Neural cell (in vitro differentiated cells): Measurements from ENCODE around the gene PHACTR3. TPM values are rescaled to one million over a fixed set of nuclear protein-coding genes. Genes with fewer than 3 reads are reported as not detected.

ENCODE experiments used
- H2AFZ ChIP-seq: fragments of 200-600, 300-800 bp; sonication (generic), shearing (Covaris generic); 2 replicates; pipeline ENCODE4 v1.6.0; 2014; ENCODE audit warnings: low read depth, mild to moderate bottlenecking, antibody characterized with exemption, low read length, moderate library complexity
- H3F3A ChIP-seq: fragments of 200-600 bp; shearing (Covaris generic); 2 replicates; pipeline ENCODE4 v1.6.1; 2016; ENCODE audit warnings: mild to moderate bottlenecking, moderate library complexity, mixed read lengths, antibody characterized with exemption, low read length; ENCODE audit not compliant: insufficient read depth, poor library complexity, severe bottlenecking
- H3K27ac ChIP-seq: fragments of 200-600, 300-800 bp; sonication (generic), shearing (Covaris generic); 2 replicates; pipeline ENCODE4 v1.5.1; 2014; ENCODE audit warnings: mild to moderate bottlenecking, low read length, moderate library complexity
- H3K27me3 ChIP-seq: fragments of 300-800, 200-600 bp; sonication (generic), shearing (Covaris generic); 2 replicates; pipeline ENCODE4 v1.6.0; 2014; ENCODE audit warnings: mild to moderate bottlenecking, low read depth, low read length, moderate library complexity; ENCODE audit not compliant: insufficient read depth
- H3K36me3 ChIP-seq: fragments of 300-800, 200-600 bp; sonication (generic), shearing (Covaris generic); 2 replicates; pipeline ENCODE4 v1.5.1; 2014; ENCODE audit warnings: mild to moderate bottlenecking, antibody characterized with exemption, low read length, moderate library complexity; ENCODE audit not compliant: insufficient read depth
- H3K4me2 ChIP-seq: fragments of 300-800, 200-600 bp; sonication (generic), shearing (Covaris generic); 2 replicates; pipeline ENCODE4 v1.6.0; 2014; ENCODE audit warnings: mild to moderate bottlenecking, low read length
- H3K4me3 ChIP-seq: fragments of 300-800, 200-600 bp; sonication (generic), shearing (Covaris generic); 2 replicates; pipeline ENCODE4 v1.5.1; 2014; ENCODE audit warnings: mild to moderate bottlenecking, low read length, moderate library complexity
- H3K79me2 ChIP-seq: fragments of 200-600 bp; shearing (Covaris generic); replicated peaks from 2 replicates; pipeline ENCODE4 v1.6.0; 2014; ENCODE audit warnings: mild to moderate bottlenecking, low read length, moderate library complexity; ENCODE audit not compliant: insufficient read depth
- H3K9ac ChIP-seq: fragments of 300-800, 200-600 bp; sonication (generic), shearing (Covaris generic); 2 replicates; pipeline ENCODE4 v1.6.1; 2016; ENCODE audit warnings: mild to moderate bottlenecking, low read length, mixed read lengths
- H3K9me2 ChIP-seq: fragments of 200-600 bp; shearing (Covaris generic); 2 replicates; pipeline ENCODE4 v1.6.1; 2016; ENCODE audit warnings: mild to moderate bottlenecking, low read length, mixed read lengths; ENCODE audit not compliant: insufficient read depth
- H3K9me3 ChIP-seq: fragments of 200-600, 300-800 bp; sonication (generic), shearing (Covaris generic); 2 replicates; pipeline ENCODE4 v1.6.1; 2016; ENCODE audit warnings: mild to moderate bottlenecking, mixed run types, low read length, moderate library complexity, mixed read lengths
- H4K20me1 ChIP-seq: fragments of 200-600 bp; shearing (Covaris generic); 2 replicates; pipeline ENCODE4 v1.6.1; 2016; ENCODE audit warnings: mild to moderate bottlenecking, mixed run types; ENCODE audit not compliant: insufficient read depth
- CTCF ChIP-seq: fragments of 450-650 bp; IDR thresholded peaks from 2 replicates; pipeline ENCODE4 v1.5.1; 2014; ENCODE audit warnings: antibody characterized with exemption, mild to moderate bottlenecking, moderate library complexity; ENCODE audit not compliant: poor library complexity, severe bottlenecking
- EP300 ChIP-seq: fragments of 450-650 bp; conservative IDR thresholded peaks from 2 replicates; pipeline ENCODE4 v1.6.1; 2014; ENCODE audit warnings: antibody characterized with exemption, mild to moderate bottlenecking, moderate library complexity; ENCODE audit not compliant: poor library complexity, severe bottlenecking
- EZH2 ChIP-seq: fragments of 200-600, 300-800 bp; shearing (Covaris generic), sonication (generic); IDR thresholded peaks from 2 replicates; pipeline ENCODE4 v1.6.1; 2014; ENCODE audit warnings: antibody characterized with exemption, low read length, borderline replicate concordance, mild to moderate bottlenecking; ENCODE audit not compliant: insufficient read depth, poor library complexity, severe bottlenecking
- MXI1 ChIP-seq: fragments of 450-650 bp; conservative IDR thresholded peaks from 2 replicates; pipeline ENCODE4 v1.6.1; 2014; ENCODE audit warnings: antibody characterized with exemption, mild to moderate bottlenecking; ENCODE audit not compliant: poor library complexity, severe bottlenecking
- POLR2AphosphoS5 ChIP-seq: IDR thresholded peaks from 2 replicates; pipeline ENCODE4 v1.6.1; 2012
- RAD21 ChIP-seq: fragments of 450-650 bp; conservative IDR thresholded peaks from 2 replicates; pipeline ENCODE4 v1.6.1; 2014; ENCODE audit warnings: antibody characterized with exemption, mild to moderate bottlenecking, moderate library complexity
- REST ChIP-seq: IDR thresholded peaks from 2 replicates; pipeline ENCODE4 v1.6.1; 2012; ENCODE audit warnings: borderline replicate concordance
- SMC3 ChIP-seq: fragments of 450-650 bp; conservative IDR thresholded peaks from 2 replicates; pipeline ENCODE4 v1.6.1; 2014; ENCODE audit warnings: antibody characterized with exemption, mild to moderate bottlenecking, moderate library complexity; ENCODE audit not compliant: poor library complexity
- TAF1 ChIP-seq: IDR thresholded peaks from 2 replicates; pipeline ENCODE4 v1.6.1; 2012; ENCODE audit warnings: low read depth
- polyA plus RNA-seq: library from polyadenylated mRNA; depleted of rRNA; stranded (reverse); fragments of >200 nt; gene quantifications from 2 replicates; pipeline ENCODE4 v1.2.3, GENCODE V29; 2014

The PHACTR3 gene
- polyA plus RNA-seq, 1 donor from 2014 or later: 1.3 TPM

GRCh38 chr20:59720013-59720412, 115.7 kb downstream of the PHACTR3 start:
- no peak overlapping the region for H3K9ac ChIP-seq
- peaks cover 13% of the 10 kb centered on the region for H3K9me3 ChIP-seq
- H3F3A ChIP-seq: no peaks in the 10 kb centered on the region
- no peak overlapping the region for H2AFZ ChIP-seq
- TF ChIP-seq EZH2: no peak
- no peak for TF ChIP-seq EP300
- no peak for TF ChIP-seq SMC3
- TF ChIP-seq CTCF: no peak
- no peak for TF ChIP-seq MXI1
- no peak overlapping the region for H3K4me2 ChIP-seq
- H3K36me3 ChIP-seq: no peaks in the 10 kb centered on the region
- H3K4me3 ChIP-seq: no peak overlapping the region
- H3K9me2 ChIP-seq: no peaks in the 10 kb centered on the region
- H3K27me3 ChIP-seq: no peaks in the 10 kb centered on the region
- H3K27ac ChIP-seq: no peak overlapping the region
- no peaks in the 10 kb centered on the region for H4K20me1 ChIP-seq
- no peaks in the 10 kb centered on the region for H3K79me2 ChIP-seq

- Histone ChIP-seq H2AFZ (no peak overlapping the region), H3K9me2 (no peaks in the 10 kb centered on the region), H3K4me2 (no peak overlapping the region), H4K20me1 (no peaks in the 10 kb centered on the region), H3K27ac (no peak overlapping the region), H3F3A (no peaks in the 10 kb centered on the region), H3K79me2 (no peaks in the 10 kb centered on the region), H3K4me3 (no peak overlapping the region), H3K27me3 (no peaks in the 10 kb centered on the region), H3K9ac (no peak overlapping the region), H3K9me3 (peaks cover 18% of the 10 kb centered on the region), H3K36me3 (no peaks in the 10 kb centered on the region)
- TF ChIP-seq TAF1: no peak
- TF ChIP-seq POLR2AphosphoS5: no peak
- TF ChIP-seq CTCF: no peak
- no peak for TF ChIP-seq RAD21
- no peak for TF ChIP-seq EZH2
- TF ChIP-seq REST: no peak
- no peak for TF ChIP-seq SMC3
- TF ChIP-seq EP300: no peak
- TF ChIP-seq MXI1: no peak
Measured at GRCh38 chr20:59721386-59721785, 117.0 kb downstream of the PHACTR3 start.
